Stimulated activated CD4-positive, alpha-beta T cell treated with anti-CD3 and anti-CD28 coated beads, Interleukin-15, amount 100 ng/mL, for 48 hours (primary cell): ENCODE results near the gene PON1.

ENCODE experiments used
- DNase-seq, 2 donors: peaks; one replicate each; pipeline ENCODE4 v3.0.0-alpha.2; 2020; ENCODE audit warnings: low read depth in 2 of 2

Gene PON1

GRCh38 chr7:95253986-95254385 lies 70.3 kb downstream of the PON1 start:
- no peak for DNase-seq

- DNase-seq, result no peak
These were observed 72.4 kb downstream of the PON1 start for GRCh38 chr7:95251966-95252365.

GRCh38 chr7:95250571-95250970 lies 73.8 kb downstream of the PON1 start:
- no peak for DNase-seq
